Myocyte (in vitro differentiated cells): ENCODE measurements around the gene GPS1. TPM values are rescaled to one million over a fixed set of nuclear protein-coding genes. Genes with fewer than 3 reads are reported as not detected.
A peak's percentile ranks its signal among the peaks of the same experiment; 100 is the strongest.

Experiments used
- DNase-seq: peaks from one replicate; pipeline ENCODE4 v3.0.0-alpha.2; 2012; ENCODE audit warnings: low read depth
- total RNA-seq: library from RNA; depleted of rRNA; stranded (reverse); fragments of >200 nt; gene quantifications from 2 replicates; pipeline ENCODE4 v1.2.3, GENCODE V29; 2014

Gene GPS1
- total RNA-seq, 1 donor from 2014 or later: 121 TPM

DNA sequence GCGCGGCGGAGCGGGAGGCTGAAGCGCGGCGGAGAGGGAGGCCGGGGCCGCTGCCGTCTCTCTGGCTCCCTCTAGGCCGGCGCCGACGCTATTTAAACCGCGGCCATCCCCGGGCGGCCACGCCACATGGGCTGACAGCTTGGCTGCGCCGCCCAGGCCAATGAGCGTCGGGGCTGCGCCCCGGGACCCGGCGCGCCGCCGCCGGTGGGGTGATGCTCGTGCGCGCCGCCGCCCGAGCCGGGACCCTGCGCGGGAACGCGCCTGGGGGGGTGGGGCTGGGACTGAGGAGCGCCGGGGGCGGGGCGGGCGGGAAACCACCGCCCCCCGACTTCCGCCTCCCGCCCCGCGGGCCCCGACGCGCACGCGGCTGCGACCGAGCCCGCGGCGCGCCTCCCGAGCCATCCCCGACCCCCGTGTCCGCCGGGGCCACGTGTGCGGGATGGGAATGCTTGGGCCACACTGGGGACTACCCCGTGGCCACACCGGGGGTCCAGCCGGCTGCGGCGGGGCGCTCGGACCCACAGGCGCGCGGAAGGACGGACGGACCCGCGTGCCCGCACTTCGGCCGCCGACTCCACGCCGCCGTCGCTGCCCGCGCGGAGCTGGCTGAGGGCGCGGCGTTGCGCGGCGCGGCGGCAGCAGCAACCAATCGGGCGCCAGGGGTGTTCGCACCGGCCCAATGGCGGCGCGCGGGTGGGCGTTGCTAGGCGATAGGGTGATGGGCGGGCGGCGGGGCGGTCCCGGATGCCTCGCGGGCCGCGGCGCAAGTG is 46.7 kb downstream of the GPS1 start, which contains the start of gene FASN:
FASN (minus strand) TSS at position 68 of the 770 bp plus-strand sequence. CDS start 1,791 bp downstream, outside the sequence.
- DNase-seq: peak; percentile 95

DNA sequence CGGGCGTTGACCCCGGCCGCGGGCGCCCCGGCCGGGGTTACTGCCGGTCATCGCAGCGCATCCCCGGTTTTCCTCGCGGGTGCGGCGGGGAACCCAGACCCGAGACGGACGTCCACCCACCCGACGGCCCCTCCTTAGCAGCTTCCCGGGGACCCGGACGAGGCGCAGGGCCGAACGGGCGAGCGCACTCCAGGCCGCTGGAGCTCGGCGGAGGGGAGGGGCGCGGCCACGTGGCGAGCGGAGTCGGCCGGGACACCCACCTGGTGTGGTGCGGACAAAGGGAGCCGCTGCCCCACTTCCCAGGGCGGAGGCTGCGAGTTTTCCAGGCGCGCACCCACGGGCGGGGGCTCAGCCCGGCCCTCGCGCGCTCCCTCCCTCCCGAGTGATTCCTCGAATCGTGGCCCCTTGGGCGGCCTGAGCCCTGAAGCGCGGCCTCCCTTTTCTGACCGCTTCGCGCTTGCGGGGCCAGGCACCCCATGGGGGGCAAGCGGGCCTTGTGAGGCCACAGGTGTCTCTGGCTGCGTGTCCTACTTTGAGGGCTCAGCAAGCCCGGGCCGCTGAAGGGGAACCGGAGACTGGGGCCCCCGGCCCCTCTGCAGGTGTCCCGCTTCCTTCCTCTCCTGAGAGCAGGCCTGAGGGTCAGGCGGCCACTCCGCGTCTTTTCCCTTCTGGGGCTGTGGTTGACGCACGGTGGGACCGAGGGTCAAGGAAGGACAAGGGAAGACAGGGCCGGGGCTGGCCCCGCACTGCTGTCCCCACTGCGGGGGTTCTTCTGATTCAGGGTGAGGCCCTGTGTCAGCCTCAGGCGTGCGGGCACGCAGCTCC is 47.5 kb downstream of the GPS1 start:
- no peak for DNase-seq

DNA sequence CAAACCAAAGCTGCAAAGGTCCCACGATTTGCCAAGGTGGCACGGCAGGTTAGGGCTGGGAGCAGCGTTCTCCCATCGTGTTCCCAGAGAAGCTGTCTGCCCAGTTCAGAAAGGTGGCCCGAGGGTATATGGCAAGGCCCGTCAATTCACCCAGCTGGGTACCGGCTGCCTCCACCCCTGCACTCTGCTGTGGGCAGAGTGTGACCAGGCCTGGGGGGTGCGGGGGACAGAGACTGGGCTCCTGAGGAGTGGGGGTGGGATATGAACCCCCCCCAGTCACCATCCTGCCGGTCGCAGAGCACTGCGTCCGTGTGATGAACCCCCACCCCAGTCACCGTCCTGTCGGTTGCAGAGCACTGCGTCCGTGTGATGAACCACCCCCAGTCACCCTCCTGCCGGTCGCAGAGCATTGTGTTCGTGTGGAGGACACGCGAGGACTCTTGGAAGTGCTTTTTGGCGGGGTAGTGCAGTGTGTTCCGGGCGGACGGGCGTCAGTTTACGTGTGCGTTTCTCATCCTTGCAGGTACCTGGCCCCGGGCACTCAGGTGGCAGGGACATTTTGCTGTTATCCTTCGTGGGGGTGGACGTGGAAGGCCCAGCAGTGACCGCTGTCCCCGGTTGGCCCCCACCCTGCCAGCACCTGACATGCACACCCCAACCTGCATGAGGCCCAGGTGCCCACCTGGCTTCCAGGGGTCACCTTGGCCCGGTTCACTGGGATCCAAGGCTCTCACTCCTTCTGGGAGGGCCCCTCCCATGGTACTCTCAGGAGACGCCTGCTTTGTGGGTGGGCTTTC is 49.0 kb downstream of the GPS1 start:
- DNase-seq: no peak

DNA sequence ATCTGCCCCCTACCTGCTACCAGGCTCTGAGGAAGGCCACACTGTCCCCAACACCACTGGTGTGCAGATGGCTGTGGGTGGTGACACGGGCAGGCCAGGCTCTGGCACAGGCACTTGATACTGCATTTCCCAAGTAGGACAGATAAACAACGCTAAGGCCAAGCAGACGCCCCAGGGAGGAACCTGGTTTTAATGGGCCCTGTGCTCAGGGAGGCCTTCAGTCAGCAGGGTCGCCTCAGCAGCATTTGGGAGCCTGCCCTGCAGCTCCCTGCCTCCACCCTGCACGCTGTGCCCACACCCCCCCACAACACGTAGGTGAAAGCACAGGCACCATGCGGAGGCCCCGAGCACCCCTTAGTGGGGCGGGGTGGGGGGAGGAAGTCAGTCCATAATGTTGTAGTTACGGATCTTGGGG is 49.6 kb downstream of the GPS1 start:
- DNase-seq: no peak

DNA sequence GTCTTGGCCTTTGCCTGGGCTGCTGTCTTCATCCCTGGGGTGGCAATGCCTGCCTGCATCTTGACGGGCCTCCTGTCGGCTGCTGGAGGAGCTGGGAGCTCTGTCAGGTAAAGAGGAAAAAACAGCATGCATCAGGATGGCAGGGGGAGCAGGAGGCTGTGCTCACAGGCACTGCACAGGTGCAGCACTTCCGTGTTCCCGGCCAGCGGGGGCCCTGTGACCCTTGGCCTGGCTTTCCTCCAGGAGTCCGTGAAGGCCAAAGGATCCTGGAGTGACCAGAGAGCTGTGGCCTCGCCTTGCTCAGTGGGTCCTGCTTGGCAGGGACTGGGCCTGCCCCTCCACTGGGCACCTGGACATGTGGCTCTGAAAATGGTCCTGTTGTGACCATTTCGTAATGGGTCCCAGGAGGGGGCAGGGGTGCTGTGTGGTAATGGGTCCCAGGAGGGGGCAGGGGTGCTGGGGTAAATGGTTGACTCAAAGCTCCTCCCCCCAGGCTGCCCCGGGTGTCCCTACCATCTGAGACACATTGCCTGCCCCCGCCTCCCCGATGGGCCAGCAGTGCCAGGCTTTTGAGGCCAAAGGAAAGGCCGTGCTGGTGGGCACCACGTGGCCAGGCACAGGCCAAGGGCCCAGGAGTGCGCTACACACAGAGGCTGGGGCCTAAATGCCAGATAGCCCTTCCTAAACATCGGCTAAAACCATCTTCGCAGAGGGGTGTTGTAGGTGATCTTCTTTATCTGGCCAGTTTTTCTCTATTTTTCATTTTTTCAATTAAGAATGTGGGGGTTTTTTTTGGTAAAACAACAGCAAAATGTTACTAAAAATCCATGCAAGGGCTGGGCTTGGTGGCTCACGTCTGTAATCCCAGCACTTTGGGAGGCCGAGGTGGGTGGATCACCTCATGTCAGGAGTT is 50.3 kb downstream of the GPS1 start:
- peak; percentile 9 for DNase-seq

DNA sequence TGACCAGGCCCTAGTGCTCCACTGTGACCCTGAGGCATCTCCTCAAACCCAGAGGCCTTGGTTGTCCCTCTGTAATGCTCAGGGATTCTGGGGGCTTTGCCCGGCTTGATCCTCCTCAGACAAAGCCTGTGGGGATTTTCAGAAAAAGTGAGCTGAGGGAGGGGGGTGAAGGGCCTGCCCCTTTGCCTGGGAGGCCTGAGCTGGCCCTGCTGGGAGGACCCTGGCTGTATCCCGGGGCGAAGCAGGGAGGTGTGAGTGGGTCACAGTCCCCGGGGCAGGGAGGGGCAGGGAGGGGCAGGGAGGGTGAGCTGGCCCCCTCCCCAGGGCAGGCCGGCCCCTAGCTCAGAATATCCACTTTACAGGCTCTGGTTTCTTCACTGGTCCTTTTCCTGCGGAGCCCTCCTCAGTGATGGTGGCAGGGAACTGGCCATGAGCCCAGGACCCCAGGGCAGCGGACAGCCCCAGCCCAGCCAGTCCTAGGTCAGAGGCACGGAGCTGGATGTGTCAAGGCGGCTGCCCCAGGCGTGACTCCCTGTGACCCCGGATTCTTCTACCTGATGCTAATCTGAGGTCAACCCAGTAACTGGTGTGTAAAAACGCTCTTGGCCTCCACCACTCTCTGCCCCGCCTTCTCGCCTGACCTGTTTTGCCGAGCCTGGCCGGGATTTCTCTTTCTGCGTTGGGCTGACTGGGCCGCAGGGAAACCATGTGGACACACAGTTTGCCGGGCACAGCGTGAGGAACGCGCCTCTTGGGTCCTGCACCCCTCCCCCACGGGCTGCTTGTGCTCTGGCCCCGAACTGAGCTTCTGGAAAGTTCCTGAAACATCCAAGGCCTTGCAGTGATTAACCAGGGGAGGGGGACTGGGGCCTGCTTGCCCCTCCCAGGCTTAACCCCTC is 52.1 kb downstream of the GPS1 start:
- DNase-seq: no peak

DNA sequence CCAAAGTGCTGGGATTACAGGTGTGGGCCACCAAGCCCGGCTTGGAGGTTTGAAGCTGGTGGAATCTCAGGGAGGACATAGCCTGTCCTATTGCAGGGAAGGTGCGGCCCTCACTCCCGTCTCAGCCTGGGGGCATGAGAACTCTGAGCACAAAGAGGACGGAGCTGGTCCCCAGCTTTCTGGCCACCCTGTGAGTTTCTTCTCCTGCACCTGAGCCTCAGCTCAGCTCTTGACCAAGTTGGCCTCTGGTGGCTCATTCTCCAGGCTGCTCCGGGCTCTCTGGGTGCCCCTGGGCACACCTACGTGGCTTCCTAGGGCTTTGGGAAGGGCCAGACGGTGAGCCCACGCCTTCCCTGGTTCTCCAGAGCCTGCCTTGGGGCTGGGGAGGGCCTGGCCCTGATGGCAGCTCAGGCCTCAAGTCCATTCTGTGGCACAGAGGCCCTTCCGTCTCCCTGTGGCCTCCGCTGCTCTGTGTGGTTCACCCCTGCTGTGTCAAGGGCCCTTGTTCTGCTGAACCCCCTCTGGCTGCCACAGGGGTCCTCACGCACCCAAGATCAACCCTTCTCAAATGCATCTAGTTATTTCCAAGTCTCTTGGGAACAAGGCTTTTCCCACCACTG is 53.2 kb downstream of the GPS1 start:
- DNase-seq: no peak

DNA sequence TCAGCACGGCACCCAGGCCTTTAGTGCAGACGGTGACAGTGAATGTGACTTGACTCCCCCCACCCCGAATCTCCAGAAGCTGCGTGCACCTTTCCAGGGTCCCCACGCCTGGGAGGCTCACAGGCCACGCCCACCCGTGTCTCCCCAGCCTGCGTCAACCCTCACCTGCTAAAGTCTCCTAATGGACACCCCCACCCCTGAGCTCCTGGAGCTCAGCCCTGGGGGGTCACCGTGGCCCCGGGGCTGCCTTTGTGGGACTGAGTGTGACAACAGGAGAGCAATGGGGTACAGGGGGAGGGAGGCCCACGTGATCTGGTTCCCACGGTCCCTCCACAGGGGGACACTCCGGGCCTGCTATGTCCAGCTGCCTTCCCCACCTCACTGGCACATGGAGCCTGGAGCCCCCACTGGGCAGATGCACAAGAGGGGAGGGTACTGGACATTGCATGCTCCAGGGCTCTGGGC is 53.8 kb downstream of the GPS1 start:
- DNase-seq: no peak

DNA sequence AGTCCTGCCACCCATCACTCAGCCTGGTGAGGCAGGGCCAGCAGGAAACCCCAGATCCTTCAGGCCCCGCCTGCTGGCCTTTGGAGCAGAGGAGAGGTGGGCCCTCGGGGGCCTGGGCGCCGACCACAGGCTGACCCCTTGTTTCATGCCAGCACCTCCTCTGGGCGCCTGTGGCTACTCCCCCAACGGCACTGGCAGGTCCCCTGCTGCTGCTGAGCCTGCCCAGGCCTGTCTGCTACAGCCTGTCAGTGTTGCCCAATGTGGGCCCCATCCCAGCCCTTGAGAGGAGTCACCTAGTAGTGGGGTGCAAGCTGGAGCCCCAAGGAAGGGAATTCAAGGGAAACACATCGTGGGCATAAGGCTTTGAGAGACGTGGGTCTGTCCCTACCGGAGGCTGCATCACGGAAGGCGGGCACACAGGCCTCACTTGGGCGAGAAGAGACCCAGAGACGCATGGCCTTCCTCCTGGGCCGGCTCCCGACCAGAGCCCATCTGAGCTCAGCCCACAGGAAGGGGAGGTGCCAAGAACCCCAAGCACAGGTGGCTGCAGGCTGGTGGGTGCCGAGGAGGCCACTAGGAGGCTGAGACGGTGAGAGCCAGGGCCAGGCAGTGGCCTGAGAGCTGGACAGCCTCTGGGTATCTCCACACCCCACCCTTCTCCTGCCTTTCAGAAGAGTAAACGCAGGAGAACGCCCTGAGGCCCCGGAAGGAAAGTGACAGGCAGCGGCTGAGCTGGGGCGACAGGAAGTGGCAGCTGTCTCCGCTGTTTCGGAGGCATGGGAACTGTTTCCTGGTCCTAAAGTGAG is 54.4 kb downstream of the GPS1 start:
- DNase-seq: peak; percentile 80

DNA sequence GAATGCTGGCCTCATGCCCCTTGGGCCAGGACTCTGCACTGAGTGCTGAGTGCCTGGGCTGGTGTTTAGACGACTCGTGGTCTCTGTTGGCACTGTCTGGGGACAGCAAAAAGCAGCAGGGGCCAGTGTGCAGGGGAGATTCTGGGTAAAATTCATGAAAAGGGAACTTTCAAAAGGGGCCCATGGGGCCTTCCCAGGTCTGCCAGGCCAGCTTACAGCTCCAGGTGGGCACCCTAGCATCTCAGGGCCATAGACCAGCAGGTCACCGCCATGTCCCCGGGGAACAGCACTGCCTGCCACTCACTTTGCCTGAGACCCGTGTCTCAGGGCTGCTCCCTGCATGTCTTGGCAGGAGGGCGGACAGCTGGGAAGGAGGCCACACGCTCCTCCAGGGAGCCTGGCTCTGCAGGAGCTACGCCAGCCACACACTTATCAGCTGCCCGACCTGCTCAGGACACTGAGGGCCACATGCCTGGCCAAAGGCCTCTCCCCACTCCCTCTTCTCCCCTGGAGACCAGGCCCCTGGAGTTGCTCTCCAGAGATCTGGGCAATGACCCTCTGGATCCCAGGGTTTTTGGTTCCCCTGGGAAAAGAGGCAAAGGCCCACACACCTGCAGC is 55.1 kb downstream of the GPS1 start:
- DNase-seq: peak; percentile 47

Other genes with a start within 250 kb of the GPS1 start
- gene GCGR, start 247.7 kb upstream of the GPS1 start, total RNA-seq: not detected in 2 replicates
- gene MCRIP1, start 218.6 kb upstream of the GPS1 start, total RNA-seq: 100 and 132 TPM in 2 replicates
- gene PPP1R27, start 216.8 kb upstream of the GPS1 start, total RNA-seq: 12.7 and 29.7 TPM in 2 replicates
- gene P4HB, start 191.4 kb upstream of the GPS1 start, total RNA-seq: 1,674 and 2,691 TPM in 2 replicates
- gene ARHGDIA, start 180.6 kb upstream of the GPS1 start, total RNA-seq: 157 and 161 TPM in 2 replicates
- 94.5 and 96.3 TPM in 2 replicates for gene ALYREF, start 160.3 kb upstream of the GPS1 start, total RNA-seq
- gene ANAPC11, start 160.2 kb upstream of the GPS1 start, total RNA-seq: 190 and 212 TPM in 2 replicates
- gene NPB, start 149.7 kb upstream of the GPS1 start, total RNA-seq: 1.3 and 6.1 TPM in 2 replicates
- 67.4 and 88.5 TPM in 2 replicates for gene PCYT2, start 140.5 kb upstream of the GPS1 start, total RNA-seq
- gene SIRT7, start 133.7 kb upstream of the GPS1 start, total RNA-seq: 19.2 and 20.3 TPM in 2 replicates
- gene MAFG, start 124.2 kb upstream of the GPS1 start, total RNA-seq: 48.9 and 61.0 TPM in 2 replicates
- gene PYCR1, start 114.6 kb upstream of the GPS1 start, total RNA-seq: 120 and 223 TPM in 2 replicates
- gene MYADML2, start 104.7 kb upstream of the GPS1 start, total RNA-seq: 0.16 and 1.3 TPM in 2 replicates
- 0.53 and 1.2 TPM in 2 replicates for gene NOTUM, start 90.7 kb upstream of the GPS1 start, total RNA-seq
- gene ASPSCR1, start 74.3 kb upstream of the GPS1 start, total RNA-seq: 21.8 and 29.7 TPM in 2 replicates
- gene CENPX, start 29.0 kb upstream of the GPS1 start, total RNA-seq: 50.0 and 61.8 TPM in 2 replicates
- 9.4 and 10.5 TPM in 2 replicates for gene LRRC45, start 28.6 kb upstream of the GPS1 start, total RNA-seq
- 7.3 and 9.8 TPM in 2 replicates for gene RAC3, start 20.2 kb upstream of the GPS1 start, total RNA-seq
- gene DCXR, start 14.2 kb upstream of the GPS1 start, total RNA-seq: 99.4 and 105 TPM in 2 replicates
- gene RFNG, start 87 bp upstream of the GPS1 start, total RNA-seq: 42.7 and 45.4 TPM in 2 replicates
- 97.1 and 109 TPM in 2 replicates for gene DUS1L, start 13.9 kb downstream of the GPS1 start, total RNA-seq
- 78.4 and 97.9 TPM in 2 replicates for gene FASN, start 46.3 kb downstream of the GPS1 start, total RNA-seq
- 7.9 and 11.3 TPM in 2 replicates for gene CCDC57, start 160.9 kb downstream of the GPS1 start, total RNA-seq
- 94.9 and 164 TPM in 2 replicates for gene SLC16A3, start 177.1 kb downstream of the GPS1 start, total RNA-seq
- gene CSNK1D, start 221.8 kb downstream of the GPS1 start, total RNA-seq: 29.0 and 37.1 TPM in 2 replicates